HEK293 (cell line): ENCODE results near the gene HSD17B13.

Experiments used
- CTCF ChIP-seq: fragments of 450-650 bp; formaldehyde crosslinking; IDR thresholded peaks from 2 replicates; pipeline ENCODE4 v1.5.1; 2016; ENCODE audit warnings: missing biosample characterization, missing genetic modification characterization
- OVOL3 ChIP-seq: fragments of 450-650 bp; formaldehyde crosslinking; IDR thresholded peaks from 2 replicates; pipeline ENCODE4 v1.5.1; 2016; ENCODE audit warnings: missing biosample characterization, missing genetic modification characterization
- PBX3 ChIP-seq: sonication (generic); formaldehyde crosslinking; IDR thresholded peaks from 2 replicates; pipeline ENCODE4 v1.8.1; 2022; ENCODE audit warnings: mild to moderate bottlenecking, moderate library complexity, missing genetic modification reagents
- REST ChIP-seq: fragments of 450-650 bp; formaldehyde crosslinking; IDR thresholded peaks from 2 replicates; pipeline ENCODE4 v1.5.1; 2016; ENCODE audit warnings: missing biosample characterization, missing genetic modification characterization
- ZNF138 ChIP-seq: fragments of 450-650 bp; formaldehyde crosslinking; IDR thresholded peaks from 2 replicates; pipeline ENCODE4 v1.5.1; 2016; ENCODE audit warnings: missing biosample characterization, missing genetic modification characterization, borderline replicate concordance
- ZNF18 ChIP-seq: fragments of 450-650 bp; formaldehyde crosslinking; IDR thresholded peaks from 2 replicates; pipeline ENCODE4 v1.5.1; 2016; ENCODE audit warnings: missing biosample characterization, missing genetic modification characterization
- ZNF221 ChIP-seq: fragments of 450-650 bp; formaldehyde crosslinking; IDR thresholded peaks from 2 replicates; pipeline ENCODE4 v1.5.1; 2017; ENCODE audit warnings: missing biosample characterization, missing genetic modification characterization, borderline replicate concordance
- ZNF274 ChIP-seq, 2 experiments: fragments of 200-500 bp in 1 of 2; fragments of 450-650 bp in 1 of 2; sonication (Bioruptor generic) in 1 of 2; formaldehyde crosslinking in 1 of 2; IDR thresholded peaks; 2 replicates each; pipeline versions ENCODE4 v1.5.1 to v1.6.1; 2014 to 2016; ENCODE audit warnings: borderline replicate concordance in 1 of 2, inconsistent platforms in 1 of 2, low read length in 1 of 2, missing biosample characterization in 1 of 2, missing genetic modification characterization in 1 of 2

GRCh38 chr4:87322754-87323153 is at the start of gene HSD17B13:
- TF ChIP-seq CTCF (tag by site-specific recombination) (no peak), REST (tag by site-specific recombination) (no peak), ZNF274 (IDR thresholded peaks at IDR 0.05; ENCODE audit: low read length) (no peak), ZNF274 (tag by site-specific recombination; IDR thresholded peaks at IDR 0.05; ENCODE audit: borderline replicate concordance) (no peak), PBX3 (CRISPR knock-in tag) (no peak), OVOL3 (tag by site-specific recombination) (no peak), ZNF221 (tag by site-specific recombination) (no peak), ZNF138 (tag by site-specific recombination) (no peak), ZNF18 (tag by site-specific recombination) (no peak)
